ENCODE measurements around the gene GTPBP6. TPM values are rescaled to one million over a fixed set of nuclear protein-coding genes. Genes with fewer than 3 reads are reported as not detected.

GTPBP6 gene
- total and polyA plus RNA-seq, 8 donors = 19.8 to 73.9 (median 43.1) TPM

- peaks cover 16 to 40% (median 33%) of the 10 kb centered on the region in 4 donors for H3K4me1 ChIP-seq
- H3K27ac ChIP-seq = peak overlapping the region in 3 of 5 donors; percentile 96 to 100 (median 97)
- H3K36me3 ChIP-seq = peaks cover 28 to 49% (median 47%) of the 10 kb centered on the region in 4 donors
- no peaks in the 10 kb centered on the region for H3K9me3 ChIP-seq
- peak overlapping the region in 1 of 4 donors; percentile 90 for H3K4me3 ChIP-seq
- no peaks in the 10 kb centered on the region for H3K27me3 ChIP-seq
- intact Hi-C loops (cut with DNase I; ENCODE audit: low total_unique reads) = no loop called here
- TF ChIP-seq CTCF (IDR thresholded peaks at IDR 0.05) (no peak), POLR2AphosphoS5 (IDR thresholded peaks at IDR 0.05) (no peak), POLR2A (IDR thresholded peaks at IDR 0.05) (no peak)
- no peak for DNase-seq
- 92 to 94% (median 92%) methylated on average over 40 to 50 of the region's 50 CpGs for WGBS, 5 donors
Observed at GRCh38 chrX:316351-317325, 2.0 kb downstream of the GTPBP6 start.

- Histone ChIP-seq H3K36me3 (peaks cover 40 to 65% (median 63%) of the 10 kb centered on the region in 4 donors), H3K27ac (no peak overlapping the region), H3K4me3 (no peak overlapping the region), H3K9me3 (no peaks in the 10 kb centered on the region), H3K4me1 (peaks cover 6 to 29% (median 22%) of the 10 kb centered on the region in 4 donors), H3K27me3 (no peaks in the 10 kb centered on the region)
- DNase-seq = no peak
- intact Hi-C loops (cut with DNase I; ENCODE audit: low total_unique reads) = no loop called here
- TF ChIP-seq CTCF (IDR thresholded peaks at IDR 0.05) (no peak), POLR2AphosphoS5 (IDR thresholded peaks at IDR 0.05) (no peak), EP300 (IDR thresholded peaks at IDR 0.05) (no peak), POLR2A (IDR thresholded peaks at IDR 0.05) (no peak)
- WGBS, 5 donors = 88 to 93% (median 92%) methylated on average over 49 to 51 of the region's 51 CpGs
Observed at GRCh38 chrX:314781-315595, 3.6 kb downstream of the GTPBP6 start.

GRCh38 chrX:314049-314448 is 4.5 kb downstream of the GTPBP6 start:
- Histone ChIP-seq H3K27me3 (no peaks in the 10 kb centered on the region), H3K4me1 (peaks cover 0 to 21% (median 16%) of the 10 kb centered on the region in 4 donors), H3K9me3 (no peaks in the 10 kb centered on the region), H3K4me3 (no peak overlapping the region), H3K27ac (no peak overlapping the region), H3K36me3 (peaks cover 44 to 74% (median 70%) of the 10 kb centered on the region in 4 donors)
- WGBS, 5 donors = 94 to 98% (median 95%) methylated on average over 33 to 34 of the region's 34 CpGs
- intact Hi-C loops (cut with DNase I; ENCODE audit: low total_unique reads) = no loop called here
- no peak for DNase-seq
- no peak for TF ChIP-seq POLR2A (IDR thresholded peaks at IDR 0.05)
- no peak for TF ChIP-seq EP300 (IDR thresholded peaks at IDR 0.05)
- no peak for TF ChIP-seq CTCF (IDR thresholded peaks at IDR 0.05)
- no peak for TF ChIP-seq POLR2AphosphoS5 (IDR thresholded peaks at IDR 0.05)

- Histone ChIP-seq H3K27me3 (no peaks in the 10 kb centered on the region), H3K4me3 (no peak overlapping the region), H3K27ac (no peak overlapping the region), H3K4me1 (peaks cover 0 to 21% (median 16%) of the 10 kb centered on the region in 4 donors), H3K9me3 (no peaks in the 10 kb centered on the region), H3K36me3 (peaks cover 47 to 79% (median 75%) of the 10 kb centered on the region in 4 donors)
- TF ChIP-seq POLR2A (IDR thresholded peaks at IDR 0.05) = no peak
- TF ChIP-seq EP300 (IDR thresholded peaks at IDR 0.05) = no peak
- TF ChIP-seq CTCF (IDR thresholded peaks at IDR 0.05) = no peak
- no peak for TF ChIP-seq POLR2AphosphoS5 (IDR thresholded peaks at IDR 0.05)
- DNase-seq = no peak
- WGBS, 5 donors = 78 to 94% (median 92%) methylated on average over 8 of the region's 8 CpGs
- intact Hi-C loops (cut with DNase I; ENCODE audit: low total_unique reads) = no loop called here
Observed at GRCh38 chrX:313546-313945, 5.0 kb downstream of the GTPBP6 start.
